HG02798 (cell line): ENCODE data around the gene CREB3L4.

Experiments
- ATAC-seq: cut with Tn5 transposase; IDR thresholded peaks from one replicate; pipeline ENCODE4 v1.9.1; 2021; ENCODE audit warnings: mild to moderate bottlenecking; ENCODE audit not compliant: unreplicated experiment, poor library complexity

Gene CREB3L4

GRCh38 chr1:153967107-153967999, at the start of gene CREB3L4:
Gene CREB3L4 (plus strand): TSS chr1:153967902. CDS start chr1:153968526, 624 bp downstream.
- ATAC-seq = peak; percentile 76

GRCh38 chr1:153919876-153920852, 47.5 kb upstream of the CREB3L4 start:
- no peak for ATAC-seq

- no peak for ATAC-seq
These were observed 46.5 kb upstream of the CREB3L4 start for GRCh38 chr1:153921080-153921802.

GRCh38 chr1:153921803-153922075, 46.0 kb upstream of the CREB3L4 start:
- no peak for ATAC-seq

GRCh38 chr1:153922076-153922971, 45.4 kb upstream of the CREB3L4 start:
- ATAC-seq = peak; percentile 28

- ATAC-seq = peak; percentile 95
These were observed 44.5 kb upstream of the CREB3L4 start, which contains the start of gene GATAD2B for GRCh38 chr1:153922972-153923925. Gene GATAD2B (minus strand): TSS chr1:153922972. CDS start chr1:153828347, 94,625 bp downstream.

- no peak for ATAC-seq
These were observed 41.3 kb upstream of the CREB3L4 start for GRCh38 chr1:153926405-153926804.

- ATAC-seq = no peak
These were observed 39.5 kb upstream of the CREB3L4 start for GRCh38 chr1:153928245-153928644.

- no peak for ATAC-seq
These were observed 38.8 kb upstream of the CREB3L4 start for GRCh38 chr1:153928791-153929341.

- ATAC-seq = no peak
These were observed 38.3 kb upstream of the CREB3L4 start for GRCh38 chr1:153929426-153929825.

GRCh38 chr1:153929981-153930948, 37.4 kb upstream of the CREB3L4 start:
- no peak for ATAC-seq

- no peak for ATAC-seq
These were observed 35.3 kb upstream of the CREB3L4 start for GRCh38 chr1:153932156-153933131.

- ATAC-seq = no peak
These were observed 34.3 kb upstream of the CREB3L4 start for GRCh38 chr1:153933430-153933829.

GRCh38 chr1:153933955-153934354, 33.7 kb upstream of the CREB3L4 start:
- no peak for ATAC-seq

GRCh38 chr1:153934746-153935145, 33.0 kb upstream of the CREB3L4 start:
- ATAC-seq = no peak
